T1000 (cell line): ENCODE data around the gene CAMK4.
"Not testable (repeated sequence)": the region's sequence is repeated elsewhere in the genome, so short reads cannot be mapped to it uniquely, and the experiment has no call there.

Experiments
- DNase-seq: peaks from one replicate; lab custom pipeline; 2025; ENCODE audit warnings: mixed read lengths; lab: John Stamatoyannopoulos, UW

Gene CAMK4

GRCh38 chr5:111383288-111383970 lies 159.2 kb downstream of the CAMK4 start:
- peak; percentile 7 for DNase-seq

- DNase-seq = no peak
Measured at GRCh38 chr5:111384220-111384619, 160.0 kb downstream of the CAMK4 start.

- no peak for DNase-seq
Measured at GRCh38 chr5:111385051-111385450, 160.9 kb downstream of the CAMK4 start.

GRCh38 chr5:111385970-111386831 lies 162.0 kb downstream of the CAMK4 start:
- DNase-seq = no peak

GRCh38 chr5:111386832-111387162 lies 162.6 kb downstream of the CAMK4 start:
- DNase-seq = no peak

- no peak for DNase-seq
Measured at GRCh38 chr5:111387361-111387760, 163.2 kb downstream of the CAMK4 start.

GRCh38 chr5:111389390-111390082 lies 165.4 kb downstream of the CAMK4 start:
- DNase-seq = peak; percentile 39

- no peak for DNase-seq
Measured at GRCh38 chr5:111392181-111392580, 168.0 kb downstream of the CAMK4 start.

- DNase-seq = no peak
Measured at GRCh38 chr5:111394586-111394985, 170.4 kb downstream of the CAMK4 start.

- no peak for DNase-seq
Measured at GRCh38 chr5:111398013-111398412, 173.8 kb downstream of the CAMK4 start.

- DNase-seq = no peak
Measured at GRCh38 chr5:111399113-111399512, 174.9 kb downstream of the CAMK4 start.

- DNase-seq = no peak
Measured at GRCh38 chr5:111401906-111402305, 177.7 kb downstream of the CAMK4 start.

GRCh38 chr5:111404270-111404769 lies 180.1 kb downstream of the CAMK4 start:
- no peak for DNase-seq

- DNase-seq = no peak
Measured at GRCh38 chr5:111407562-111407961, 183.4 kb downstream of the CAMK4 start.

- DNase-seq = no peak
Measured at GRCh38 chr5:111408817-111409216, 184.6 kb downstream of the CAMK4 start.

GRCh38 chr5:111409266-111409665 lies 185.1 kb downstream of the CAMK4 start:
- not testable (repeated sequence) for DNase-seq

GRCh38 chr5:111410067-111410466 lies 185.9 kb downstream of the CAMK4 start:
- DNase-seq = not testable (repeated sequence)

- DNase-seq = no peak
Measured at GRCh38 chr5:111411301-111411700, 187.1 kb downstream of the CAMK4 start.

- no peak for DNase-seq
Measured at GRCh38 chr5:111412593-111412992, 188.4 kb downstream of the CAMK4 start.

- no peak for DNase-seq
Measured at GRCh38 chr5:111415053-111415452, 190.9 kb downstream of the CAMK4 start.

- DNase-seq = no peak
Measured at GRCh38 chr5:111422245-111422644, 198.1 kb downstream of the CAMK4 start.
